Nephron (organoid): Measurements from ENCODE around the gene MFAP4.

Experiments used
- H3K27ac Mint-ChIP-seq, 3 experiments: 2 replicates each; pipeline ENCODE4 v1.8.0; 2020; ENCODE audit warnings: mixed read lengths in 3 of 3, mild to moderate bottlenecking in 2 of 3, moderate library complexity in 1 of 3
- H3K27me3 Mint-ChIP-seq: 2 replicates; pipeline ENCODE4 v1.8.0; 2021; ENCODE audit warnings: low read depth, mild to moderate bottlenecking, moderate library complexity, mixed read lengths
- H3K36me3 Mint-ChIP-seq: 2 replicates; pipeline ENCODE4 v1.8.0; 2020; ENCODE audit warnings: low read depth, mixed read lengths
- H3K4me1 Mint-ChIP-seq: 2 replicates; pipeline ENCODE4 v1.8.0; 2020; ENCODE audit warnings: mixed read lengths
- H3K4me3 Mint-ChIP-seq, 3 experiments: 2 replicates each; pipeline ENCODE4 v1.8.0; 2020; ENCODE audit warnings: mild to moderate bottlenecking in 3 of 3, mixed read lengths in 3 of 3, moderate library complexity in 2 of 3
- H3K9me3 Mint-ChIP-seq: 2 replicates; pipeline ENCODE4 v1.8.0; 2020; ENCODE audit warnings: mixed read lengths
- CTCF ChIP-seq, 3 experiments: fragments of 200-600 bp; sonication (generic); IDR thresholded peaks; one replicate each; pipeline ENCODE4 v1.5.0; 2021; ENCODE audit warnings: antibody characterized with exemption in 3 of 3; ENCODE audit not compliant: unreplicated experiment in 3 of 3

Gene MFAP4

GRCh38 chr17:19401321-19402010 lies 14.5 kb upstream of the MFAP4 start:
- H3K36me3 Mint-ChIP-seq = no peaks in the 10 kb centered on the region
- no peak for TF ChIP-seq CTCF (IDR thresholded peaks at IDR 0.05; ENCODE audit: unreplicated experiment in 3 of 3)
- H3K9me3 Mint-ChIP-seq = no peaks in the 10 kb centered on the region
- H3K27me3 Mint-ChIP-seq = no peaks in the 10 kb centered on the region
- no peak overlapping the region for H3K4me3 Mint-ChIP-seq
- H3K27ac Mint-ChIP-seq = peak overlapping the region; percentile 89 to 92 (median 92)
- peaks cover 28% of the 10 kb centered on the region for H3K4me1 Mint-ChIP-seq

GRCh38 chr17:19399750-19400450 lies 12.9 kb upstream of the MFAP4 start:
- Mint-ChIP-seq H3K4me1 (peaks cover 28% of the 10 kb centered on the region), H3K4me3 (no peak overlapping the region), H3K9me3 (no peaks in the 10 kb centered on the region), H3K27ac (peak overlapping the region in 1 of 3 experiments; percentile 39), H3K36me3 (no peaks in the 10 kb centered on the region), H3K27me3 (no peaks in the 10 kb centered on the region)
- TF ChIP-seq CTCF (IDR thresholded peaks at IDR 0.05; ENCODE audit: unreplicated experiment in 3 of 3) = no peak

GRCh38 chr17:19398301-19399181 lies 11.6 kb upstream of the MFAP4 start:
- Mint-ChIP-seq H3K4me3 (peak overlapping the region in 2 of 3 experiments; percentile 2 to 14), H3K9me3 (no peaks in the 10 kb centered on the region), H3K4me1 (peaks cover 30% of the 10 kb centered on the region), H3K36me3 (no peaks in the 10 kb centered on the region), H3K27ac (peak overlapping the region; percentile 80 to 91 (median 88)), H3K27me3 (no peaks in the 10 kb centered on the region)
- TF ChIP-seq CTCF (IDR thresholded peaks at IDR 0.05; ENCODE audit: unreplicated experiment in 3 of 3) = no peak

- H3K4me1 Mint-ChIP-seq = peaks cover 33% of the 10 kb centered on the region
- peak overlapping the region; percentile 80 to 88 (median 85) for H3K27ac Mint-ChIP-seq
- no peaks in the 10 kb centered on the region for H3K9me3 Mint-ChIP-seq
- no peak overlapping the region for H3K4me3 Mint-ChIP-seq
- H3K27me3 Mint-ChIP-seq = no peaks in the 10 kb centered on the region
- no peak for TF ChIP-seq CTCF (IDR thresholded peaks at IDR 0.05; ENCODE audit: unreplicated experiment in 3 of 3)
- no peaks in the 10 kb centered on the region for H3K36me3 Mint-ChIP-seq
These were observed 10.6 kb upstream of the MFAP4 start for GRCh38 chr17:19397556-19398041.

- no peak for TF ChIP-seq CTCF (IDR thresholded peaks at IDR 0.05; ENCODE audit: unreplicated experiment in 3 of 3)
- Mint-ChIP-seq H3K4me1 (peaks cover 52% of the 10 kb centered on the region), H3K9me3 (no peaks in the 10 kb centered on the region), H3K36me3 (no peaks in the 10 kb centered on the region), H3K4me3 (no peak overlapping the region), H3K27me3 (no peaks in the 10 kb centered on the region), H3K27ac (peak overlapping the region; percentile 95 to 97 (median 96))
These were observed 5.3 kb upstream of the MFAP4 start for GRCh38 chr17:19392303-19392702.
